HG02642 (cell line): ENCODE data around the gene ACAP3.

Experiments
- ATAC-seq: cut with Tn5 transposase; IDR thresholded peaks from one replicate; pipeline ENCODE4 v1.9.1; 2021; ENCODE audit warnings: mild to moderate bottlenecking; ENCODE audit not compliant: unreplicated experiment, poor library complexity

The ACAP3 gene

DNA sequence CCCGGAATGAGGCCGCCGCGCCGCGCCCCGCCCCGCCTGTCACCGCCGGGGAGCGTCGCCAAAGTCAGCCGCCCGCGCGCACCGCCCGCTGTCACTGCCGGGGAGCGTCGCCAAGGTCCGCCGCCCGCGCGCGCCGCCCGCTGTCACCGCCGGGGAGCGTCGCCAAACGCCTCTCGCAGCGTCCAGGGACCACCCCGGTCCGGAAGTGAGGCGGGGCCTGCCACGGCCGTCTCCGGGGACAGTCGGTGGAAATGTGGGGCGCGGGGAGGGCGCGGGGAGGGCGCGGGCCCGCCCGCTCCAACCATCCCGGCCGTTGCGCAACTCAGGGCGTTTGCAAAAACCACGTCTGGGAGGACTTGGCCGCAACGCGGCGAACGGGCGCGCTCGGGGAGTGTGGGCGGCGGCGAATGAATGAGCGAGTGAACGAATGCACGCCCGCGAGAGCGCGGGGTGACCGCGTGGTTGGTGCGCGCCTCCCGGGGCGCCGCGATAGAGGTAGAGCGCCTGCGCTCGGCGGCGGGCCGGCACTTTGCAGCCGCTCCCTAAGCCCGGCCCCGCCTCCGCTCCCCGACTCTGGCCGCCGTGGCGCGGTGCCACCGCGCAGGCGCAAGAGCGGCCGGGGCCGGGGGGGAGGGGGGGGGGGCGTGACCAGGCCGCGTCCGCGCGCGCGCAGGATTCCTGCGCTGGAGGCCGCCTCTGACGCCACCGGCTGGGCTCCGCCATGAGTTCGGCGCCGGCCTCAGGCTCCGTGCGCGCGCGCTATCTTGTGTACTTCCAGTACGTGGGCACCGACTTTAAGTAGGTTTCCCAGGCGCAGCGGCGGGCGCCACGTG lies at the start of gene ACAP3, which contains the start of gene PUSL1:
TSS of gene ACAP3 (minus strand) at position 8 of the 833 bp plus-strand sequence. CDS start 115 bp downstream, outside the sequence.
TSS of gene PUSL1 (plus strand) at position 675 of the 833 bp plus-strand sequence. CDS start at position 722, 47 bp downstream.
- peak; percentile 64 for ATAC-seq

GRCh38 chr1:1356796-1357401 lies 49.2 kb upstream of the ACAP3 start:
- no peak for ATAC-seq

DNA sequence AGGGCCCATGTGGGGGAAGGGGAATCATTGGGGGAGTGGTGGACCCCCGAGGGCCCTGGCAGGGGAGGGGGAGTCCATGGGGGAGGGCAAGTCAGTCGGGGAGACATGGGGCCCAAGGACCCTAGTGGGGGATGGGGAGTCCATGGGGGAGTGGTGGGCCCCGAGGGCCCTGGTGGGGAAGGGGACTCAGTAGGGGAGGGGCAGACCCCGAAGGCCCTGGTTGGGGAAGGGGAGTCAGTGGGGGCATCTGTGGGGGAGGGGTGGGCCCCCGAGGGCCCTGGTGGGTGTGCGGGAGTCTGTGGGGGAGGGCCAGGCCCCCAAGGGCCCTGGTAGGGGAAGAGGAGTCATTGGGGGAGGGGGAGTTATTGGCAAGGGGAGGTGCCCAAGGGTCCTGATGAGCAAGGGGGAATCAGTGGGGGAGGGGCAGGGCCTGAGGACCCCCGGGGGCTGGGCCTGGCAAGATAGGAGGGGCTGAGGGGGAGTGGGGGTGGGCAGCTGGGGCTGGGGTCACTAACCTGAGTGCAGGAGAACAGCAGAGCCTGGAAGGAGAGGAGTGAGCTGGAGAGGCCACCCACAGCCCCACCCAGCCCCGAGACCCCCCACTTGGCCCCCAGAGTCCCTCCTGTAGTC lies 48.6 kb upstream of the ACAP3 start:
- ATAC-seq, result no peak

- no peak for ATAC-seq
These were observed 47.7 kb upstream of the ACAP3 start for GRCh38 chr1:1355416-1355815.

GRCh38 chr1:1354271-1355247 lies 46.8 kb upstream of the ACAP3 start:
- ATAC-seq, result no peak

DNA sequence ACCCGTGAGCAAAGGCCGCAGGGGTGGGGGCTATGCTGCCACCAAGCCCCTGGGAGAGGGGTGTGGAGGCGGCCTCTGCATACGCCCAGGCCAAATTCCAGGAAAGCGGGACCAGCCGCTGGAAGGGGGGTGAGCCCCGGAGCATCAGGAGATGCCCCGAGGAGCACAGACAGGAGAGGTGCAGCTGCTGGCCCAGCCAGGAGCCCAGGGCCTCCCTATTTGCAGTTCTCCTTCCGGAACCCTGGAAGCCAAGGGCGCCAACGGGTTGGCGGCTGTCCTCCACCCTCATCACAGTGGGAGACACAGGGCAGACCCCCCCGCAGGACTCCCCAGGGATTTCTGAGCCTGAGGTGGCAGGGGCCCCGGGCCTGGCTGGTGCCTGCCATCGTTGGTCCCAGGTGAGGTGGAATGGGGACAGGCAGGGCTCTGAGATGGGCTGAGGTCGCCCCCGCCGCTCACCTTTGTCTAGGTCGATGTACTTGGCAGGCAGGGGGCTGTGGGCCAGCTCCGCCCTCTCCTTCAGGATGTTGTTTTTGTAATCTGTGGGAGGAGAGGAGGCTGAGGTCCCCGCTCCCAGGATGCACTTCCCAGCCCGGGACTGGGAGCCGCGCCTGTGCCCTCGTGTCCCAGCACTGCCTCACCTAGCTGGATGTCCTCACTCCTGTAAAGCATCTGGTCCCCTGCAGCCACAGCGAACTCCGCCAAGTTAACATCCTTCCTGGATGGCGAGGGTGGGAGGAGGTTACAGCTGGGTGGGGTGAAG lies 45.8 kb upstream of the ACAP3 start:
- no peak for ATAC-seq

GRCh38 chr1:1352786-1353388 lies 45.2 kb upstream of the ACAP3 start:
- ATAC-seq, result no peak

DNA sequence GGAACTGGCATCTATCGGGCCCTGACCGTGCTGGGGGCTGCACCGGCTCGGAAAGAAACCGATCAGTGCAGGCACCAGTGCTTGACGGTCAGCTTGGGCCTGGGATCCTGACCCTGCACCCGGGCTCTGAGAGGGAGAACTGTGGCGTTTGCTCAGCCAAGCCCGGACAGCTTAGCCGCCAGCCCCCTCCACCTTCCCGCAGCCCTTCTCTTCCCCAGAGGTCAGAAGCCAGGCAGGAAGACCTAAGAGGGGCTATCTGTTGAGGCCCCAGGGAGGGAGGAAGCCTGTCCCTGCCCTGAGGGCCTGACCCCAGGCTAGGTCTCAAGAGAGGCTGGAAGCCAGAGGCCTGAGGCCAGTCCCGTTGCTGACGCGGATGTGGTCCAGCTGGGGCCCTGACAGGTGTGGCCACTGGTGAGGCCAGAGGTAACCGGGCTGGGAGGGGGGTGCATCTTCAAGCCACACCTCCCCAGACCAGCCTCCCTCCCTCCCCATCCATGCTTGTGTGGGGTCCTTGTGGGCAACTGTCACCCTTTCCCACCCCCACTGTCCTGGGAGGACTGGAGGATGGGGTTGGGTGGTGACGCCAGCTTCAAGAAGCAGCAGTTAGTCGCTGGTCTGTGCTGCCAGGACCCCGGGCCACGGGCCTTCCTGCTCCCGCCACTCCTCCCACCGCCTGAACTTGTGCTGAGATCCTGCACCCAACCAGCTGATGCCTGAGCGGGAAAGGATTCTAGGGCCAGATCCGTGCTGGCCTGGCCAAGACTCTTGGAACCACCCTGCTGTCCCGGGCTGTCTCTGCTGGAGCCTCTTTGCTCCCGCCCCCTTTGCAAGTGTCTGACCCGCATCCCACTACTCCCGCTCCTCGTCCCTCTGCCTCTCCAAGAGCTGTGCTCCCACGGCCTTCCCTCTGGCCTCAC lies 44.0 kb upstream of the ACAP3 start:
- ATAC-seq, result no peak

GRCh38 chr1:1349256-1350012 lies 41.7 kb upstream of the ACAP3 start, which contains the start of gene DVL1:
Gene DVL1 (minus strand): TSS chr1:1349418. CDS start chr1:1349065, 353 bp downstream.
- peak; percentile 70 for ATAC-seq

- ATAC-seq, result peak; percentile 30
These were observed 40.9 kb upstream of the ACAP3 start for GRCh38 chr1:1348420-1349255.

DNA sequence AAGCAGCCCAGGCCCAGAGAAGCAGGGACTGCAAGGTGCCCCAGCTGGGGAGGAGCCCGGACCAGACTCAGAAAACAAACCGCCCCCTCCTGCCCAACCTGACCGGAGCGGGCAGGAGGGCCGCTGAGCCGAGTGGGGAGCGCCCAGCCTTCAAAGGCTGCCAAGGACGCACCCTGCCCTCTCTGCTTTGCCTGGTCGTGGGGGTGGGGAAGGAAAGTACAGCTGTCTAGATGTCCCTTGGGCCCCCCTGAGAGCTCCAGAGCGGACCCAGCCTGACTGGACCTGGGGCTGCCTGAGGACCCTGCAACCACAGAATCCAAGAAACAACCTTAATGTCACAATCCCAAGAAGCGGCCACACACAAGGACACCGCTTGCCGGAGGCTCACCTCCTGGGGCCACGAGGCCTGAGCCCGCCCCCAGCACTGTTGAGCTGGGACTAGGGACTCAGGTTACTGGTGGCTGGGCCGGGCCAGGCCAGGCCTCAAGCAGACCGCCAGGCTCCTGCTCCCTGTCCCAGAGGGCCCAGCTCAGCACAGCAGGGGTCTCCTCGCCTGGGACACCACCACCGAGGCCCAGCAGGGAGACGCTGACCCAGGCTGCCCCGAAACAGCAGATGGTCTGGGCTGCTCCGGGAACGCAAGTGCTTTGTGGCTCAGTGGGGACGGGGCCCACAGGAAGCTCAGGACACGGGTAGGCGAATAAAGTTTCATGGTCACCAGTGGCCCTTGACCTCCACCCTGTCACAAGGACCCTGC lies 40.1 kb upstream of the ACAP3 start:
- ATAC-seq, result no peak

DNA sequence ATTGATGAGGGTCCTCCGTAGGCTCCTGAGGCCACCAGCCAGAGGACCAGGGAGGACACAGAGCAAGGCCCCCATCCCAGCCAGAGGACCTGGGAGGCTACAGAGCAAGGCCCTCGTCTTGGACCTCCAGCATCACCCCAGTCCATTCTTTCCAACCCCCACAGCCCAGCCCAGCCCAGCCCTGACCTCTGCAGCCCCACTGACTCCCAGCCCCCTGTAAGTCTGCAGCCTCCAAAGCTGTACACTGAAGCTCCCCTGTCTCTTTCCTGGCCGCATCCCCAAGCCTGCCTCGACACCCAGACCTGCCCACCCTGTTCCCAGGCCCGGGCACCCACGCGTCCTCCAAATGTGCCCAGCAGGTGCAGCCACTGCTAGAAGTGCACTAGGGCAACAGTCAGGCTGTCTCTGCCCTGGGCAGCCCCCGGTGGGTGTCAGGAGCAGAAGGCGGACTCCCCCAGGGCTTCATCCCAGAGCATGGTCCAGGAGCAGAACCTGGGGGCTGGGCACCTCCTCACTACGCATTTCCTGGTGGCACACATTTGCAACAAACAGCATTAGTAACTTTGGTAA lies 39.4 kb upstream of the ACAP3 start:
- no peak for ATAC-seq

GRCh38 chr1:1346501-1346890 lies 38.8 kb upstream of the ACAP3 start:
- no peak for ATAC-seq

DNA sequence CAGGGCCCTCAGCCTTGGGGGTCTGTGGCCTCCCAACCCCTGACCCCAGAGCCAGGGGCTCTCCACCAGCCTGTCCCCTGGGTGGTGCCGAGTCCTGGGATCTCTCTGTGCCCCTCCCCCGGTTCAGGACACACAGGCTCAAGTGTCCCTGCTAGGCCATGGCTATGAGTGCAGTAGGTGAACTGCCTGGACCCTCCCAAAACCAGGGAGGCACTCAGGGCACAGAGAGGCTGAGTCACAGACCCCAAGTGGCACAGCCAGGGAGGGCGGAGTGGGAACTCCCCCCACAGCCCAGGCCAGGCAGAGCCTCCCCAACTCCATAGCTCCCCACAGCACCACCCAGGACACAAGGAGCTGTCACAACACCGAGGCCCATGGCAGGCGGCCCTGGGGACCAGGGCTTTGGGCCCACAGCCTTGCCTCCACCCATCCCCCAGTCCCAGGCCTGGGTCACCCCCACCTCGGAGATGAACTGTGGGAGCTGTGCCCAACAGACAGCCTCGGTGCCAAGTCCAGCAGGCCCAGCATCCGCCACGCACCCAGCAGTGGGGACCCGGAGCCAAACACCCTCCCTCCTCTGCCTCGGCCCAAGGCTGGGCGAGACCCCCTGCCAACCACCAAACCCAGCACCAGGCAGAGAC lies 38.2 kb upstream of the ACAP3 start:
- no peak for ATAC-seq

DNA sequence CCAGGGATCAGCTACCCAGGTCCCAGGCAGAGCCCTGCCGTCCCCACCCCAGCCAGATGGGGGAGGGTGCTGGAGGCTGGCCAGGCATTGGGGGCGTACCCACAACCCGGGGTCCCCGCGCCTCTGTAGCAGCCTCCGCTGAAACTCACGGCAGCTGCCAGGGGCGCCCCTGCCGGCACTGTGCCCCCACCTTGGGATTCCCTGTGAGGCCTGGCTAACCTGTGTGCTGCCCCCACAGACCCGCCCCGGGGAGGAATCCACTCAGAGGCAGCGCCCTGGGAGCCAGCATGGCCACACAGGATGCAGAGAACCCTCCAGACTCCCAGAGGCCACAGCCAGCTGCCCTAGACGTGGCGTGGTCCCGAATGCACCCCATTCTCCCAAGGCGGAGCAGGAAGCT lies 37.7 kb upstream of the ACAP3 start:
- no peak for ATAC-seq
